Endothelial cell of umbilical vein (primary cell): ENCODE measurements around the gene MAML2. TPM values are rescaled to one million over a fixed set of nuclear protein-coding genes. Genes with fewer than 3 reads are reported as not detected.
A peak's percentile ranks its signal among the peaks of the same experiment; 100 is the strongest.

Source experiments
- BruUV-seq: library from RNA; stranded (reverse); fragments of 400-500 nt; replicated peaks from 2 replicates; lab custom pipeline; 2021; lab: Mats Ljungman, UMichigan
- CTCF ChIA-PET: fragments of 300-600, 350-600 bp; sonication (Branson Sonifier 250); formaldehyde crosslinking; loops from one replicate; lab custom pipeline; 2021; ENCODE audit warnings: antibody characterized with exemption, inconsistent platforms; lab: Charles Lee
- POLR2A ChIA-PET: fragments of 300-600, 350-600 bp; sonication (Branson Sonifier 250); formaldehyde crosslinking; loops from one replicate; lab custom pipeline; 2021; ENCODE audit warnings: antibody characterized with exemption, inconsistent platforms; lab: Charles Lee
- DNase-seq: peaks from one replicate; pipeline ENCODE4 v3.0.0-alpha.2; 2011; ENCODE audit warnings: low read depth, low spot score
- FAIRE-seq: peaks from 2 replicates; lab custom pipeline; 2011; peaks lifted over from hg19 to GRCh38; lab: Jason Lieb, UNC
- H2AFZ ChIP-seq: 2 replicates; pipeline ENCODE4 v1.6.0; 2012; ENCODE audit warnings: low read depth, low read length, control low read depth, inconsistent platforms
- H3K27ac ChIP-seq: 2 replicates; pipeline ENCODE4 v1.5.1; 2011; ENCODE audit warnings: low read depth, mild to moderate bottlenecking, control low read depth, low read length, moderate library complexity; ENCODE audit not compliant: insufficient read depth
- H3K27me3 ChIP-seq, 2 experiments: 2 replicates each; pipeline versions ENCODE4 v1.6.0 to v1.6.1; 2011; ENCODE audit warnings: low read length in 2 of 2, mixed read lengths in 1 of 2; ENCODE audit not compliant: control insufficient read depth in 2 of 2, insufficient read depth in 2 of 2
- H3K36me3 ChIP-seq, 2 experiments: 2 replicates in 1 of 2; 3 replicates in 1 of 2; pipeline ENCODE4 v1.5.1; 2011; ENCODE audit warnings: low read length in 2 of 2, mild to moderate bottlenecking in 1 of 2, moderate library complexity in 1 of 2; ENCODE audit not compliant: control insufficient read depth in 2 of 2, insufficient read depth in 2 of 2; ENCODE audit errors: extremely low read depth in 1 of 2
- H3K4me1 ChIP-seq: 3 replicates; pipeline ENCODE4 v1.5.1; 2011; ENCODE audit warnings: mild to moderate bottlenecking, low read length; ENCODE audit not compliant: control insufficient read depth, insufficient read depth; ENCODE audit errors: extremely low read depth
- H3K4me2 ChIP-seq: 2 replicates; pipeline ENCODE4 v1.6.1; 2011; ENCODE audit warnings: low read length, control low read depth, mixed read lengths; ENCODE audit not compliant: insufficient read depth
- H3K4me3 ChIP-seq, 3 experiments: fragments of 200-600 bp in 1 of 3; sonication (generic), shearing (Covaris generic) in 1 of 3; replicated peaks in 1 of 3; 2 replicates each; pipeline ENCODE4 v1.5.1; 2011 to 2016; ENCODE audit warnings: control low read depth in 3 of 3, low read length in 3 of 3, mild to moderate bottlenecking in 2 of 3, inconsistent platforms in 1 of 3, low read depth in 1 of 3, moderate library complexity in 1 of 3; ENCODE audit not compliant: insufficient read depth in 1 of 3
- H3K79me2 ChIP-seq: 2 replicates; pipeline ENCODE4 v1.6.0; 2012; ENCODE audit warnings: low read length, inconsistent platforms; ENCODE audit not compliant: control insufficient read depth, insufficient read depth
- H3K9ac ChIP-seq: replicated peaks from 2 replicates; pipeline ENCODE3; 2011; ENCODE audit warnings: low read length, control low read depth; ENCODE audit not compliant: insufficient read depth; ENCODE audit errors: extremely low read depth
- H3K9me1 ChIP-seq: replicated peaks from 3 replicates; pipeline ENCODE4 v1.6.0; 2011; ENCODE audit warnings: mild to moderate bottlenecking, low read length; ENCODE audit not compliant: control insufficient read depth, insufficient read depth; ENCODE audit errors: extremely low read depth
- H3K9me3 ChIP-seq: replicated peaks from 2 replicates; pipeline ENCODE4 v1.5.1; 2012; ENCODE audit warnings: low read length, inconsistent platforms; ENCODE audit not compliant: control insufficient read depth, insufficient read depth
- H4K20me1 ChIP-seq: replicated peaks from 2 replicates; pipeline ENCODE3; 2011; ENCODE audit warnings: mild to moderate bottlenecking, low read length; ENCODE audit not compliant: control insufficient read depth, insufficient read depth; ENCODE audit errors: extremely low read depth
- CTCF ChIP-seq, 2 donors: IDR thresholded peaks; 1 replicate in 1 of 2; 2 replicates in 1 of 2; pipeline ENCODE4 v1.5.1; 2011; ENCODE audit warnings: low read length in 2 of 2, mild to moderate bottlenecking in 2 of 2, moderate library complexity in 2 of 2, control low read depth in 1 of 2, inconsistent platforms in 1 of 2, low read depth in 1 of 2; ENCODE audit not compliant: insufficient read depth in 1 of 2; ENCODE audit errors: extremely low read depth in 1 of 2
- EZH2 ChIP-seq: IDR thresholded peaks from 2 replicates; pipeline ENCODE4 v1.6.1; 2012; ENCODE audit warnings: borderline replicate concordance, low read depth, mild to moderate bottlenecking, moderate library complexity, low read length, inconsistent platforms; ENCODE audit not compliant: severe bottlenecking
- FOS ChIP-seq: IDR thresholded peaks from 2 replicates; pipeline ENCODE4 v1.6.1; 2011; ENCODE audit warnings: mild to moderate bottlenecking, low read length, moderate library complexity, borderline replicate concordance; ENCODE audit not compliant: insufficient read depth
- GATA2 ChIP-seq: IDR thresholded peaks from 2 replicates; pipeline ENCODE4 v1.7.0; 2011; ENCODE audit warnings: low read depth, mild to moderate bottlenecking, moderate library complexity, mixed read lengths, low read length; ENCODE audit not compliant: insufficient read length, insufficient read depth
- JUN ChIP-seq: IDR thresholded peaks from 2 replicates; pipeline ENCODE4 v1.6.1; 2011; ENCODE audit warnings: borderline replicate concordance, low read depth; ENCODE audit not compliant: insufficient read length, insufficient read depth
- MAX ChIP-seq: IDR thresholded peaks from 2 replicates; pipeline ENCODE4 v1.6.1; 2011; ENCODE audit not compliant: insufficient read depth, insufficient read length
- MYC ChIP-seq: IDR thresholded peaks from one replicate; pipeline ENCODE4 v1.6.1; 2011; ENCODE audit warnings: mild to moderate bottlenecking, low read depth, low read length
- POLR2A ChIP-seq: IDR thresholded peaks from 2 replicates; pipeline ENCODE4 v1.6.1; 2012; ENCODE audit warnings: low read depth, mild to moderate bottlenecking, control low read depth, low read length
- POLR2AphosphoS5 ChIP-seq: IDR thresholded peaks from 2 replicates; pipeline ENCODE4 v1.6.1; 2012; ENCODE audit warnings: low read depth, mild to moderate bottlenecking, control low read depth, low read length, moderate library complexity; ENCODE audit not compliant: insufficient read depth
- dilution Hi-C: fragments of 300-500 bp; cut with MboI; formaldehyde crosslinking; loops from one replicate; pipeline ENCODE4 v1.15.0; 2019; ENCODE audit warnings: low sequenced_read_pairs; ENCODE audit not compliant: extremely low pct_ligation_motif_present
- intact Hi-C: fragments of 100-400 bp; cut with micrococcal nuclease; formaldehyde crosslinking; loops from one replicate; pipeline ENCODE4 v1.10.0; 2022
- polyA plus RNA-seq, 4 experiments: library from polyadenylated mRNA; depleted of rRNA in 3 of 4; stranded (reverse) in 3 of 4; unstranded in 1 of 4; fragments of >200 nt; gene quantifications; 2 replicates each; pipeline versions ENCODE4 v1.2.1 to v1.2.3, GENCODE V29; 2011 to 2012; ENCODE audit warnings: missing spikeins in 1 of 4
- total RNA-seq: library from RNA; stranded (reverse); gene quantifications from 2 replicates; pipeline ENCODE4 v1.2.3, GENCODE V29; 2021

MAML2 gene
- total and polyA plus RNA-seq, 2 donors (not counting 3 experiments of a cell fraction or from before 2014, with no cell fraction given), result 12.4 to 16.8 TPM

- H4K20me1 ChIP-seq, result no peaks in the 10 kb centered on the region
- no peaks in the 10 kb centered on the region for H3K9me3 ChIP-seq
- no peak overlapping the region for H3K9ac ChIP-seq
- DNase-seq, result no peak
- FAIRE-seq, result peak; percentile 8
- no peaks in the 10 kb centered on the region for H3K9me1 ChIP-seq
- no peak for TF ChIP-seq JUN
- TF ChIP-seq POLR2AphosphoS5, result no peak
- TF ChIP-seq POLR2A, result no peak
- TF ChIP-seq CTCF (IDR thresholded peaks at IDR 0.05; ENCODE audit: extremely low read depth in 1 of 2, insufficient read depth in 1 of 2, low read depth in 1 of 2, low read length in 2 of 2), result no peak
- TF ChIP-seq EZH2, result no peak
- no peak for TF ChIP-seq MYC
- no peak for TF ChIP-seq MAX
- TF ChIP-seq GATA2, result no peak
- no peak for TF ChIP-seq FOS
- ChIA-PET CTCF (interaction anchor here (0.6 kb wide), 1 partner anchor 69 kb away, joined by 3 read pairs; no protein-coding TSS in a partner anchor), POLR2A (no interaction called here)
- H3K4me1 ChIP-seq, result no peaks in the 10 kb centered on the region
- dilution Hi-C loops (no loop called here), intact Hi-C loops (no loop called here)
- BruUV-seq, result no TSS peak
- H3K4me2 ChIP-seq, result no peak overlapping the region
- H3K27me3 ChIP-seq, result no peaks in the 10 kb centered on the region
- H3K36me3 ChIP-seq, result no peaks in the 10 kb centered on the region
- no peak overlapping the region for H2AFZ ChIP-seq
- H3K79me2 ChIP-seq, result no peaks in the 10 kb centered on the region
- H3K4me3 ChIP-seq, result no peak overlapping the region
- H3K27ac ChIP-seq, result no peak overlapping the region
Observed at GRCh38 chr11:96037405-96037949, 305.5 kb downstream of the MAML2 start.
